ENCODE measurements around the gene MAGEA3.
"Not testable (repeated sequence)": the region's sequence is repeated elsewhere in the genome, so short reads cannot be mapped to it uniquely, and the experiment has no call there.

DNA sequence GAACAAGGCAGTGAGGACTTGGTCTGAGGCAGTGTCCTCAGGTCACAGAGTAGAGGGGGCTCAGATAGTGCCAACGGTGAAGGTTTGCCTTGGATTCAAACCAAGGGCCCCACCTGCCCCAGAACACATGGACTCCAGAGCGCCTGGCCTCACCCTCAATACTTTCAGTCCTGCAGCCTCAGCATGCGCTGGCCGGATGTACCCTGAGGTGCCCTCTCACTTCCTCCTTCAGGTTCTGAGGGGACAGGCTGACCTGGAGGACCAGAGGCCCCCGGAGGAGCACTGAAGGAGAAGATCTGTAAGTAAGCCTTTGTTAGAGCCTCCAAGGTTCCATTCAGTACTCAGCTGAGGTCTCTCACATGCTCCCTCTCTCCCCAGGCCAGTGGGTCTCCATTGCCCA, 1.8 kb downstream of the MAGEA3 start:
- TF ChIP-seq, protein P1, sequence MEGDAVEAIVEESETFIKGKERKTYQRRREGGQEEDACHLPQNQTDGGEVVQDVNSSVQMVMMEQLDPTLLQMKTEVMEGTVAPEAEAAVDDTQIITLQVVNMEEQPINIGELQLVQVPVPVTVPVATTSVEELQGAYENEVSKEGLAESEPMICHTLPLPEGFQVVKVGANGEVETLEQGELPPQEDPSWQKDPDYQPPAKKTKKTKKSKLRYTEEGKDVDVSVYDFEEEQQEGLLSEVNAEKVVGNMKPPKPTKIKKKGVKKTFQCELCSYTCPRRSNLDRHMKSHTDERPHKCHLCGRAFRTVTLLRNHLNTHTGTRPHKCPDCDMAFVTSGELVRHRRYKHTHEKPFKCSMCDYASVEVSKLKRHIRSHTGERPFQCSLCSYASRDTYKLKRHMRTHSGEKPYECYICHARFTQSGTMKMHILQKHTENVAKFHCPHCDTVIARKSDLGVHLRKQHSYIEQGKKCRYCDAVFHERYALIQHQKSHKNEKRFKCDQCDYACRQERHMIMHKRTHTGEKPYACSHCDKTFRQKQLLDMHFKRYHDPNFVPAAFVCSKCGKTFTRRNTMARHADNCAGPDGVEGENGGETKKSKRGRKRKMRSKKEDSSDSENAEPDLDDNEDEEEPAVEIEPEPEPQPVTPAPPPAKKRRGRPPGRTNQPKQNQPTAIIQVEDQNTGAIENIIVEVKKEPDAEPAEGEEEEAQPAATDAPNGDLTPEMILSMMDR (IDR thresholded peaks at IDR 0.05; ENCODE audit: insufficient read depth, low read length) = not testable (repeated sequence)
- TF ChIP-seq POLR2AphosphoS5, GABPA (IDR thresholded peaks at IDR 0.05; ENCODE audit: low read depth): not testable (repeated sequence)

Measured in HL-60 (cell line).